Activated CD4-positive, CD25-positive, alpha-beta regulatory T cell treated with anti-CD3 and anti-CD28 coated beads, Interleukin-2, amount 50 U/mL, for 16 hours (primary cell): ENCODE results near the gene KRTAP4-4.
"Not testable (repeated sequence)": the region's sequence is repeated elsewhere in the genome, so short reads cannot be mapped to it uniquely, and the experiment has no call there.

Experiments used
- DNase-seq: peaks from one replicate; pipeline ENCODE4 v3.0.0-alpha.2; 2020; ENCODE audit warnings: low read depth, low spot score

The KRTAP4-4 gene

GRCh38 chr17:41160648-41161047, at the start of gene KRTAP4-4:
TSS of gene KRTAP4-4 (minus strand) at chr17:41160748. CDS start at chr17:41160691, 57 bp downstream.
- DNase-seq = no peak

DNA sequence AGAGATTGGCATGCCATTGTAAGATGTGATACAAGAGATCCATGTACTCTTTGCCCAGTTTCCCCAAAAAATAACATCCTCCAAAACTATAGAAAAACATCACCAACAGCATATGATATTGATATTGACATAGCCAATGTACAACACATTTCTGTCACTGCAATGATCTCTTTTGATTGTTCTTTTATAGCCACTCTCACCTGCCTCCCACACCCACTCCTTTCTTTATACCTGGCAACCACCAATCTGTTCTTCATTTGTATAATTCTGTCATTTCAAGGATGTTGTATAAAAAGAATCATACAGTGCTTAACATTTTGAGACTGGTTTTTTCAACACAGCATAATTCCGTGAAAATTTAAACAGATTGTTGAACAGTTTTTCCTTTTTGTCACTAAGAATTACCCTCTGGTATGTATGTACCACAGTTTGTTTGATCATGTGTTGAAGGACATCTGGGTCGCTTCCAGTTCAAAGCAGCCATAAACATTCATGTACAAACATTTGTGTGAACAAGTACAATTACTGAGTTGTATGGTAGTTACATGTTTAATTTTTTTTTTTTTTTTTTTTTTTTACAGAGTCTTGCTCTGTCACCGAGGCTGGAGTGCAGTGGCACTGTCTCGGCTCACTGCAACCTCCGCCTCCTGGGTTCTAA, 39.0 kb upstream of the KRTAP4-4 start:
- DNase-seq = no peak

DNA sequence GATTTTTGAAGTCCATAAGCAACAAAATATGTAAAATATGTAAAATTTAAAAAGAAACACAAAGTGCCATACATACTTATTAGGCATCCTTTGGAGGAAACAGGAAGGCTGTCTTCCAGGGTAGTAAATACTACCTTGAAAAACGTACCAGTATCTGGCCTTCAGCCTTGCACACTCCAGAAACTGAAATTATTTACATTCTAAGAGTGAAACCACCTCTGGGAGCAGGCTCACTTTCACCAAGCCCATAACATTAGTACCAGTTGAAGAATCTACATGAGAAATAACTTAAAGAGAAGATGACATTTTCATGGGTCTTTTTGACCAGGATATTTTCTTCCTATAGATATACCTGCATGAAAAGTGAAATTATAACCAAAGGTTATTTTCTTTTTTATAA, 35.5 kb upstream of the KRTAP4-4 start:
- DNase-seq = no peak

DNA sequence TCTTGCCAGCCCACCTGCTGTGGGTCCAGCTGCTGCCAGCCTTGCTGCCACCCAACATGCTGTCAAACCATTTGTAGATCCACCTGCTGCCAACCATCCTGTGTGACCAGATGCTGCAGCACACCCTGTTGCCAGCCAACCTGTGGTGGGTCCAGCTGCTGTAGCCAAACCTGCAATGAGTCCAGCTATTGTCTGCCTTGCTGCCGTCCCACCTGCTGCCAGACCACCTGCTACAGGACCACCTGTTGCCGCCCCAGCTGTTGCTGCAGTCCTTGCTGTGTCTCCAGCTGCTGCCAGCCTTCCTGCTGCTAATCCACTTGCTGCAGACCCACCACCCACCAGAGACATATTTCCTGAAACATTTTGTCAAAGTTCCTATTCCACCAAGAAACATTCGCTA, 29.8 kb upstream of the KRTAP4-4 start:
- DNase-seq = no peak

GRCh38 chr17:41189837-41190318, 29.3 kb upstream of the KRTAP4-4 start, which contains the start of gene KRTAP9-1:
TSS of gene KRTAP9-1 (plus strand) at chr17:41189887. CDS start at chr17:41189887, 0 bp downstream.
- not testable (repeated sequence) for DNase-seq

DNA sequence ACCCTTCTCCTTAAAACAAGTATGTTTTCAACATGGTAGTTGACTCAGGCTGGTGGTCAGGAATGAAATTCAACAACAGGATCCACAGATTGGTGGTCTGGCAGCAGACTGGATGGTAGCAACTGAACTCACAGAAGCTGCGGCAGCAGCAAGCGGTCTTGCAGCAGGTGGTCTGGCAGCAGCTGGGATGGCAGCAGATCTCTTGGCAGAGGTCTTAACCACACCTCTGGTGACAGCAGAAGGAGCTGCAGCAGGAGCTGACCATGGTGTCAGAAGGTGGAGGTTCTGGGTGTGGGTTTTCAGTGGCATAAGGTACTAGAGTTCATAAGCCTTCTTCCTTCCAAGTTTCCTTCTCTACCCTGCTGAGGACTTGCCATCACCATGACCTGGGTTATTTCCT, 26.3 kb upstream of the KRTAP4-4 start:
- no peak for DNase-seq

- no peak for DNase-seq
Measured at GRCh38 chr17:41185001-41185400, 24.5 kb upstream of the KRTAP4-4 start.

GRCh38 chr17:41184480-41184961, 24.0 kb upstream of the KRTAP4-4 start, which contains the start of gene KRTAP4-1:
TSS of gene KRTAP4-1 (minus strand) at chr17:41184911. CDS start at chr17:41184854, 57 bp downstream.
- DNase-seq = no peak

DNA sequence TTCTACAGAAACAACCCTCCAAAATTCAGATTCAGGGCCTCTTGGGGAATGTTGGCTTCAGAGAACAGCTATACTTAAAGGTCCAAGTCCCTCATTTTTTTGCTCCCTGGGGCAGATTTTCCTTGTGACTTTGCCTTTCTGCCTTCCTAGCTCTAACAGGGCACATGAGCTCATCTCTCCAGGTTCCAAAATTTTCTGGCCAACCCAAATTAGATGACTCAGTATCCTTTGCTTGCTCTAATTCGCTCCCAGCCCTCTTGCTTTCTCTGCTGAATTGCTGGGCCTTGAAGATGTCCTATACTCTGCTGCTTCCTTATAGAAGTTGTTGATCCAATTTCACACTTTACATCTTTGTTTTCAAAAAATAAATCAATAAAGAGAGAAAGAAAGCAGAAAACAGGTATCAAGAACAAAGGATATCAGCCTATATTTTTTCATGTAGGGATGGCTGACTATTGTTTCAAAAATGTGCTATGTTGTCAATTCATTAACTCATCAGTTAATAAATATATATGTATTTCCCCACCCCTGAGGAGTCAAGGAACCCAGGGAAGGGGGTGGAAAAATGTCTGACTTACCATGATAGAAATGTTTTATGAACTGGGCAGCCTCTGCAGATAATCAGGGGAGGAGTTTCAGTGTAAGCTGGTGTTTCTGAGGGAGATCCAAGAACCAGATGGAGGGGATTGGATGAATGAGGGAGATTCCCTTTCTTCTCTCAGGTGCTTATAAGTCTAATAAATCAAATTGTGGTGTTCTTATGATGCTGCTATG, 18.5 kb upstream of the KRTAP4-4 start:
- no peak for DNase-seq

GRCh38 chr17:41178341-41178740, 17.8 kb upstream of the KRTAP4-4 start:
- DNase-seq = no peak

DNA sequence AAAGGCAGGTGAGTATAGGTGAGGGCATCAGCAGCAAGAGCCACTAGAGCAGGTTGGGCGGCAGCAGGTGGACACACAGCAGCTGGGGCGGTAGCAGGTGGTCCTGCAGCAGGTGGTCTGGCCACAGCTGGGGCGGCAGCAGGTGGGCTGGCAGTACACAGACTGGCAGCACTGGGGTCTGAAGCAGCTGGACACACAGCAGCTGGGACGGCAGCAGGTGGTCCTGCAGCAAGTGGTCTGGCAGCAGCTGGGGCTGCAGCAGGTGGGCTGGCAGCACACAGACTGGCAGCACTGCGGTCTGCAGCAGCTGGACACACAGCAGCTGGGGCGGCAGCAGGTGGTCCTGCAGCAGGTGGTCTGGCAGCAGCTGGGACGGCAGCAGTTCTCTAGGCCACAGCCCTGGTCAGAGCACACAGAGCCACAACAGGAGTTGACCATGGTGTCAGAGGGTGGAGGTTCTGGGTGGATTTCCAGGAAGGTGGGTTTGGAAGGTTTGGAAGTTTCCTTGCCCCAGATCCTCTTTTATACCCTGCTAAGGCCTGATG, 17.3 kb upstream of the KRTAP4-4 start, which contains the start of gene KRTAP4-2:
KRTAP4-2 (minus strand) TSS at position 495 of the 545 bp plus-strand sequence; CDS start at position 438, 57 bp downstream.
- DNase-seq = no peak

DNA sequence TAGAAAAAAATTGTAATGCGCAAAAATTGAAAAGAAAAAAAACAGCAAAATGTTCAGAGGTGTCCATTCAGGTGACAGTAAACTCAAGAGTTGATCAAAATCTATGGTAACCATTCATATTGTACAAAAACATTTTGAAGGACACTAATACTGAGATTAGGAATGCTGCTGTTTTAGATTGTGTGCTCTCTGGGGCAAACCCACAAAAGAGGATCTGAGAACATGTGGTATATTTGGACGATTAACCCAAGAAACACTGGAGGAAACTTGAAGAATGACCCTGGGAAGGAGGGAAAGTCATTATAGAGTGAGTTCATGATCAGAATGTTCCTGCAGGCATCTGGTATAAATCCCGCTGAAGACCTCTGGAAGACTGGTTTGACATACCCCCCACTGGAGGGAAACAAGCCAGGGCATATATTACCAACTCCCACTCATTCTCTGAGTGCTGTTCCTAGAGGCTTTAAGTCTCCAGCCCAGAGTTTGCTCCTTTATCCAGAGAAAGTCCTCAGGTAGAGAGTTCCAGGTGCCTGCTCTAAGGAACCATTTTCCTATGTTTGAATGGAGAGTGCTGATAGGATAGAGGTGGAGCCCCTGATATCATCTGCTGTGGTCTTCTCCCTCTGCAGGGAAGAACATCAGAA, 16.3 kb upstream of the KRTAP4-4 start:
- DNase-seq = no peak

- no peak for DNase-seq
Measured at GRCh38 chr17:41171886-41172285, 11.3 kb upstream of the KRTAP4-4 start.

- no peak for DNase-seq
Measured at GRCh38 chr17:41168121-41168520, 7.6 kb upstream of the KRTAP4-4 start, which contains the start of gene KRTAP4-3. TSS of gene KRTAP4-3 (minus strand) at chr17:41168221. CDS start at chr17:41168172, 49 bp downstream.

- no peak for DNase-seq
Measured at GRCh38 chr17:41167561-41167960, 7.0 kb upstream of the KRTAP4-4 start.

- no peak for DNase-seq
Measured at GRCh38 chr17:41163828-41164227, 3.3 kb upstream of the KRTAP4-4 start.

DNA sequence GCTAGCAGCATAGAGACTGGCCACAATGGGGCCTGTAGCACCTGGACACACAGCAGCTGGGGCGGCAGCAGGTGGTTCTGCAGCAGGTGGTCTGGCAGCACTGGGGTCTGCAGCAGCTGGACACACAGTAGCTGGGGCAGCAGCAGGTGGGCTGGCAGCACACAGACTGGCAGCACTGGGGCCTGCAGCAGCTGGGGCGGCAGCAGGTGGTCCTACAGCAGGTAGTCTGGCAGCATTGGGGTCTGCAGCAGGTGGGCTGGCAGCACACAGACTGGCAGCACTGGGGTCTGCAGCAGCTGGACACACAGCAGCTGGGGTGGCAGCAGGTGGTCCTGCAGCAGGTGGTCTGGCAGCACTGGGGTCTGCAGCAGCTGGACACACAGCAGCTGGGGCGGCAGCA, 358 bp downstream of the KRTAP4-4 start:
- not testable (repeated sequence) for DNase-seq

GRCh38 chr17:41153856-41154255, 6.7 kb downstream of the KRTAP4-4 start:
- DNase-seq = no peak

DNA sequence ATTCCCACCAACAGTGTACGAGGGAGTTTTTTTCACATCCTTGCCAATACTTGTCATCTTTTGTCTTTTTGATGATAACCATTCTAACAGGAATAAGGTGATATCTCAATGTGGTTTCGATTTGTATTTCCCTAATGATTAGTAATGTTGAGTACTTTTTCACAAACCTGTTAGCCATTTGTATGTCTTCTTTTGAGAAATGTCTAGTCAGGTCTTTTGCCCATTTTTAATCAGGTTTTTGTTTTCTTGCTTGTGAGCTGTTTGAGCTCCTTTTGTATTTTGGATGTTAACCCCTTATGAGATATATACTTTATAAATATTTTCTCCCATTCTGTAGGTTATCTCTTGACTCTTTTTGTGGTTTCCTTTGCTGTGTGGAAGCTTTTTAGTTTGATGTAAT, 9.0 kb downstream of the KRTAP4-4 start:
- DNase-seq = no peak

DNA sequence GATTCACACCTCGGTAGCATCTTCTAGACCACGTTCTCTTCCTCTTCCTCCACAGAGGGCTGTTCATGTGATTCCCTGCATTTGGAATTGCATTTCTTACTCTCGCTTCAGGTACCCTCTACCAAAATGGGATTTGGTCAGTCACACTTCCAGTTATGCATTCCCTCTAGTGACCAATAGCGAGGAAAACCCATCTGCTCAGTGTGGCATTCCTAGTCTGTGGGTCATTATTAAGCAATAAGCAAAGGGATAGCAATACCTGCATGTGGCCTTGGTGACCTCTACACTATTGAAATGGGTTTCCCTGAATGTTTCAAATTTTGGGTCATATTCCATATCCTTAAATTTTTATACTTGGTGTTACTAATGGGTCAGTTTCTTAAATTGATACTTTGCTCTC, 10.5 kb downstream of the KRTAP4-4 start:
- no peak for DNase-seq

DNA sequence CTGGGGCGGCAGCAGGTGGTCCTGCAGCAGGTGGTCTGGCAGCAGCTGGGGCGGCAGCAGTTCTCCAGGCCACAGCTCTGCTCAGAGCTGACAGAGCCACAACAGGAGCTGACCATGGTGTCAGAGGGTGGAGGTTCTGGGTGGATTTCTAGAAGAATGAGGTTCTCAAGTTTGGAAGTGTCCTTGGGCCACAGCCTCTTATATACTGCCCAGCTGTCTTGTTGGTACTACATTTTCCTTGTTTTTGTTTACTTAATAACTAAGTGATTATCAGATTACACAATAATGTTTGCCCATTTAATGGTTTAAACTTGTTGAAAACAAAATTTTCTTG, 10.9 kb downstream of the KRTAP4-4 start, which contains the start of gene KRTAP4-5:
KRTAP4-5 (minus strand) TSS at position 174 of the 334 bp plus-strand sequence; CDS start at position 116, 58 bp downstream.
- DNase-seq = no peak
